Gastroesophageal sphincter (tissue), 4 donors: ENCODE measurements around the gene GCK. TPM values are rescaled to one million over a fixed set of nuclear protein-coding genes. Genes with fewer than 3 reads are reported as not detected.

ENCODE experiments used
- ATAC-seq: fragments of 150-250 bp; one replicate; pipeline ENCODE4 v1.9.1; 2016; ENCODE audit warnings: mild to moderate bottlenecking, moderate library complexity
- H3K27ac ChIP-seq, 4 donors: fragments of 200-600 bp; sonication (generic) in 3 of 4; 1 replicate in 3 of 4; 2 replicates in 1 of 4; pipeline ENCODE4 v1.5.1; 2016 to 2019
- H3K27me3 ChIP-seq: fragments of 200-600 bp; sonication (generic); one replicate; pipeline ENCODE4 v1.5.1; 2019
- H3K36me3 ChIP-seq, 2 donors: fragments of 200-600 bp; sonication (generic); one replicate each; pipeline ENCODE4 v1.5.1; 2019; ENCODE audit warnings: control low read depth in 1 of 2
- H3K4me1 ChIP-seq, 3 donors: fragments of 200-600 bp; sonication (generic); 1 replicate in 2 of 3; 2 replicates in 1 of 3; pipeline ENCODE4 v1.5.1; 2016 to 2019; ENCODE audit warnings: control low read depth in 2 of 3
- H3K4me3 ChIP-seq, 2 donors: fragments of 200-600 bp; sonication (generic); one replicate each; pipeline ENCODE4 v1.5.1; 2019; ENCODE audit warnings: mild to moderate bottlenecking in 1 of 2, moderate library complexity in 1 of 2
- H3K9me3 ChIP-seq, 3 donors: fragments of 200-600 bp; sonication (generic); one replicate each; pipeline ENCODE4 v1.5.1; 2017 to 2019; ENCODE audit warnings: control low read depth in 2 of 3
- EP300 ChIP-seq: sonication (generic); formaldehyde crosslinking; IDR thresholded peaks from one replicate; pipeline ENCODE4 v1.6.1; 2017; ENCODE audit warnings: antibody characterized with exemption, mild to moderate bottlenecking
- POLR2A ChIP-seq, 2 donors: fragments of 450-650 bp; IDR thresholded peaks; one replicate each; pipeline ENCODE4 v1.6.1; 2017; ENCODE audit warnings: antibody characterized with exemption in 2 of 2, mild to moderate bottlenecking in 2 of 2, moderate library complexity in 1 of 2
- POLR2AphosphoS5 ChIP-seq: sonication (generic); formaldehyde crosslinking; IDR thresholded peaks from one replicate; pipeline ENCODE4 v1.6.1; 2017; ENCODE audit warnings: antibody characterized with exemption
- WGBS, 2 donors: methylation state at CpG; one replicate each; pipeline ENCODE4 v1.1.5; 2018; ENCODE audit warnings: low coverage in 1 of 2; 5-methylcytosine and 5-hydroxymethylcytosine counted together
- total RNA-seq, 4 donors: library from RNA; depleted of rRNA; stranded (reverse); fragments of >200 nt; gene quantifications; one replicate each; pipeline ENCODE4 v1.1.0, GENCODE V29; 2016
- TF ChIP-seq, protein P1 (sequence below), 4 experiments: fragments of 200-600 bp in 2 of 4; fragments of 450-650 bp in 2 of 4; sonication (generic) in 1 of 4; IDR thresholded peaks; one replicate each; pipeline ENCODE4 v1.5.1; 2017 to 2019; ENCODE audit warnings: antibody characterized with exemption in 4 of 4, mild to moderate bottlenecking in 2 of 4, moderate library complexity in 2 of 4

Gene GCK
- total RNA-seq, 4 donors from 2014 or later, result 0.31 to 4.2 (median 0.54) TPM; not detected in 1

- no peak for TF ChIP-seq EP300
- no peak for TF ChIP-seq POLR2AphosphoS5
- no peak for TF ChIP-seq POLR2A (IDR thresholded peaks at IDR 0.05)
- TF ChIP-seq, protein P1, sequence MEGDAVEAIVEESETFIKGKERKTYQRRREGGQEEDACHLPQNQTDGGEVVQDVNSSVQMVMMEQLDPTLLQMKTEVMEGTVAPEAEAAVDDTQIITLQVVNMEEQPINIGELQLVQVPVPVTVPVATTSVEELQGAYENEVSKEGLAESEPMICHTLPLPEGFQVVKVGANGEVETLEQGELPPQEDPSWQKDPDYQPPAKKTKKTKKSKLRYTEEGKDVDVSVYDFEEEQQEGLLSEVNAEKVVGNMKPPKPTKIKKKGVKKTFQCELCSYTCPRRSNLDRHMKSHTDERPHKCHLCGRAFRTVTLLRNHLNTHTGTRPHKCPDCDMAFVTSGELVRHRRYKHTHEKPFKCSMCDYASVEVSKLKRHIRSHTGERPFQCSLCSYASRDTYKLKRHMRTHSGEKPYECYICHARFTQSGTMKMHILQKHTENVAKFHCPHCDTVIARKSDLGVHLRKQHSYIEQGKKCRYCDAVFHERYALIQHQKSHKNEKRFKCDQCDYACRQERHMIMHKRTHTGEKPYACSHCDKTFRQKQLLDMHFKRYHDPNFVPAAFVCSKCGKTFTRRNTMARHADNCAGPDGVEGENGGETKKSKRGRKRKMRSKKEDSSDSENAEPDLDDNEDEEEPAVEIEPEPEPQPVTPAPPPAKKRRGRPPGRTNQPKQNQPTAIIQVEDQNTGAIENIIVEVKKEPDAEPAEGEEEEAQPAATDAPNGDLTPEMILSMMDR (IDR thresholded peaks at IDR 0.05), result no peak
- Histone ChIP-seq H3K9me3 (no peaks in the 10 kb centered on the region), H3K4me1 (no peaks in the 10 kb centered on the region), H3K36me3 (no peaks in the 10 kb centered on the region), H3K27ac (no peak overlapping the region), H3K4me3 (no peak overlapping the region), H3K27me3 (peaks cover 39% of the 10 kb centered on the region)
- no peak for ATAC-seq
- 83% methylated on average over 1 of the region's 3 CpGs; no CpG with 5 or more reads in 1 of the 2 donors for WGBS, 2 donors
These were observed 5.4 kb upstream of the GCK start for GRCh38 chr7:44194562-44195145.

DNA sequence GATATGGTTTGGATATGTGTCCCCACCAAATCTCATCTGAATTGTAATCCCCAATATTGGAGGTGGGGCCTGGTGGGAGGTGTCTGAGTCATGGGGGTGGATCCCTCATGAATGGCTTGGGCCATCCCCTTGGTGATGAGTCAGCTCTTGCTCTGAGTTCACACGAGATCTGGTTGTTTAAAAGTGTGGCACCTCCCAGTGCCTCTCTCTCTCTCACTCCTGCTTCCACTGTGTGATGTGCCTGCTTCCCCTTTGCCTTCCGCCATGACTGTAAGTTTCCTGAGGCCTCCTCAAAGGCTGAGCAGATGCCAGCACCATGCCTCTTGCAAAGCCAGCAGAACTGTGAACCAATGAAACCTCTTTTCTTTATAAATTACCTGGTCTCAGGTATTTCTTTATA is 4.8 kb upstream of the GCK start:
- Histone ChIP-seq H3K36me3 (no peaks in the 10 kb centered on the region), H3K27ac (no peak overlapping the region), H3K27me3 (peaks cover 44% of the 10 kb centered on the region), H3K9me3 (no peaks in the 10 kb centered on the region), H3K4me3 (no peak overlapping the region), H3K4me1 (no peaks in the 10 kb centered on the region)
- no peak for ATAC-seq
- no peak for TF ChIP-seq POLR2AphosphoS5
- TF ChIP-seq, protein P1 (IDR thresholded peaks at IDR 0.05), result no peak
- no peak for TF ChIP-seq EP300
- no peak for TF ChIP-seq POLR2A (IDR thresholded peaks at IDR 0.05)
- 51% methylated on average over 2 of the region's 2 CpGs; no CpG with 5 or more reads in 1 of the 2 donors for WGBS, 2 donors

- peaks cover 44% of the 10 kb centered on the region for H3K27me3 ChIP-seq
- H3K27ac ChIP-seq, result no peak overlapping the region
- H3K4me3 ChIP-seq, result no peak overlapping the region
- H3K36me3 ChIP-seq, result no peaks in the 10 kb centered on the region
- H3K4me1 ChIP-seq, result no peaks in the 10 kb centered on the region
- no peak for ATAC-seq
- TF ChIP-seq, protein P1 (IDR thresholded peaks at IDR 0.05), result no peak
- TF ChIP-seq POLR2A (IDR thresholded peaks at IDR 0.05) (no peak), POLR2AphosphoS5 (no peak), EP300 (no peak)
- WGBS, 2 donors, result 81 to 94% methylated on average over 2 to 6 of the region's 7 CpGs
- no peaks in the 10 kb centered on the region for H3K9me3 ChIP-seq
These were observed 4.0 kb upstream of the GCK start for GRCh38 chr7:44193011-44193802.

- no peak overlapping the region for H3K4me3 ChIP-seq
- no peak for ATAC-seq
- H3K9me3 ChIP-seq, result no peaks in the 10 kb centered on the region
- H3K27me3 ChIP-seq, result peaks cover 35% of the 10 kb centered on the region
- H3K4me1 ChIP-seq, result no peaks in the 10 kb centered on the region
- TF ChIP-seq, protein P1 (IDR thresholded peaks at IDR 0.05), result no peak
- TF ChIP-seq EP300 (no peak), POLR2AphosphoS5 (no peak), POLR2A (IDR thresholded peaks at IDR 0.05) (no peak)
- H3K27ac ChIP-seq, result no peak overlapping the region
- no peaks in the 10 kb centered on the region for H3K36me3 ChIP-seq
- 84 to 86% methylated on average over 4 to 5 of the region's 5 CpGs for WGBS, 2 donors
These were observed 1.9 kb upstream of the GCK start for GRCh38 chr7:44191171-44191570.
